Measurements from ENCODE around the gene ATRAID.

Gene ATRAID

DNA sequence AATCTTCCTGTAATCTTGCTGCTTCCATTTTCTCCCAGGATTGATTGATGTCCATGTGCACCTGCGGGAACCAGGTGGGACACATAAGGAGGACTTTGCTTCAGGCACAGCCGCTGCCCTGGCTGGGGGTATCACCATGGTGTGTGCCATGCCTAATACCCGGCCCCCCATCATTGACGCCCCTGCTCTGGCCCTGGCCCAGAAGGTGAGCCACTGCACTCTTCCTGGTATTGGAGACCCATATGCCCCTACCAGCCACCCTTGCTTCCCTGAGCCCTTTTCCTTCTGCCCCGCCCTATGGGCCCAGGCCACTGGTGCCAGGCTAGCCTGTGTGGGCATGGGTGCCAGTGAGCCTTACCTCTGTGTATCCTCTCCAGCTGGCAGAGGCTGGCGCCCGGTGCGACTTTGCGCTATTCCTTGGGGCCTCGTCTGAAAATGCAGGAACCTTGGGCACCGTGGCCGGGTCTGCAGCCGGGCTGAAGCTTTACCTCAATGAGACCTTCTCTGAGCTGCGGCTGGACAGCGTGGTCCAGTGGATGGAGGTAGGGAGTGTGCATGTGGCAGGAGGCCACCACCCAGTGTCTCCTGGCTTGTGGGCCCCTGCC is 25.6 kb downstream of the ATRAID start:
- Histone ChIP-seq H3K36me3 (peaks cover 89 to 100% (median 98%) of the 10 kb centered on the region in 3 donors), H3K27me3 (no peaks in the 10 kb centered on the region), H3K4me1 (no peaks in the 10 kb centered on the region), H3K4me3 (no peak overlapping the region), H3K9me3 (no peaks in the 10 kb centered on the region), H3K27ac (no peak overlapping the region)
- TF ChIP-seq, protein P1, sequence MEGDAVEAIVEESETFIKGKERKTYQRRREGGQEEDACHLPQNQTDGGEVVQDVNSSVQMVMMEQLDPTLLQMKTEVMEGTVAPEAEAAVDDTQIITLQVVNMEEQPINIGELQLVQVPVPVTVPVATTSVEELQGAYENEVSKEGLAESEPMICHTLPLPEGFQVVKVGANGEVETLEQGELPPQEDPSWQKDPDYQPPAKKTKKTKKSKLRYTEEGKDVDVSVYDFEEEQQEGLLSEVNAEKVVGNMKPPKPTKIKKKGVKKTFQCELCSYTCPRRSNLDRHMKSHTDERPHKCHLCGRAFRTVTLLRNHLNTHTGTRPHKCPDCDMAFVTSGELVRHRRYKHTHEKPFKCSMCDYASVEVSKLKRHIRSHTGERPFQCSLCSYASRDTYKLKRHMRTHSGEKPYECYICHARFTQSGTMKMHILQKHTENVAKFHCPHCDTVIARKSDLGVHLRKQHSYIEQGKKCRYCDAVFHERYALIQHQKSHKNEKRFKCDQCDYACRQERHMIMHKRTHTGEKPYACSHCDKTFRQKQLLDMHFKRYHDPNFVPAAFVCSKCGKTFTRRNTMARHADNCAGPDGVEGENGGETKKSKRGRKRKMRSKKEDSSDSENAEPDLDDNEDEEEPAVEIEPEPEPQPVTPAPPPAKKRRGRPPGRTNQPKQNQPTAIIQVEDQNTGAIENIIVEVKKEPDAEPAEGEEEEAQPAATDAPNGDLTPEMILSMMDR (IDR thresholded peaks at IDR 0.05): no peak
- intact Hi-C loops (cut with DNase I; ENCODE audit: low total_unique reads): no loop called here
- DNase-seq: no peak

DNA sequence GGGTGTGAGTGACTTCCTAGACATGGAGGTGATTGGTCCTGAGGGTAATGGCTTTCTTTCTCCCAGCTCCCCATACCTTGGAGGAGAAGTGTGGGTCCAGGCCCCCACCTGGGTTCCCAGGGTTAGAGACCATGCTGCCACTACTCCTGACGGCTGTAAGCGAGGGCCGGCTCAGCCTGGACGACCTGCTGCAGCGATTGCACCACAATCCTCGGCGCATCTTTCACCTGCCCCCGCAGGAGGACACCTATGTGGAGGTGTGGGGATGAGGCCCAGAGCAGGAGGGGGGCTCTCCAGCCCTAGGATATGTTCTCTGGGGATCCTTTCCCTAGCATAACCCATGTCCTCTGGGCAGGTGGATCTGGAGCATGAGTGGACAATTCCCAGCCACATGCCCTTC is 27.1 kb downstream of the ATRAID start:
- Histone ChIP-seq H3K4me3 (no peak overlapping the region), H3K36me3 (peaks cover 88 to 100% (median 97%) of the 10 kb centered on the region in 3 donors), H3K4me1 (no peaks in the 10 kb centered on the region), H3K27ac (no peak overlapping the region), H3K9me3 (no peaks in the 10 kb centered on the region), H3K27me3 (no peaks in the 10 kb centered on the region)
- no peak for DNase-seq
- TF ChIP-seq, protein P1 (IDR thresholded peaks at IDR 0.05): no peak
- intact Hi-C loops (cut with DNase I; ENCODE audit: low total_unique reads): no loop called here

DNA sequence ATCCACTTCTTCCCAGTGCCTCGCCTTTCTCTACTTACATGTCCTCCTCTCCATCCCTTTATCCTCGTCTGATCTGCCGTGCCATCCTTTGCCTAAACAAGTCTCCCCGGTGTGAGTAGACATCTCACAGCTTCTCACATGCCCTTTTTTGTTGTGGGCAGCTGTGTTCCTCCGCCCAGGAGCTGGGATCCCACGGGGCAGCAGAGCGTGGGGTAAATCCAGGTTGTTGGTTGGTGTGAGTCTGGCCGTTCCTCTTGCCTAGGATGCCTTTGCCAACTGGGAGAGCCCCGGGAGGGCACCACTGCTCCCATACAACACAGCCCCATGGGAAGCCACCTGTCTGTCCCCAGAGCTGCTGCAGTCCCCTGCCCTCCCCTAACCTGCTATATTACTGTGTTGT is 28.6 kb downstream of the ATRAID start:
- intact Hi-C loops (cut with DNase I; ENCODE audit: low total_unique reads): no loop called here
- H3K9me3 ChIP-seq: no peaks in the 10 kb centered on the region
- H3K27me3 ChIP-seq: no peaks in the 10 kb centered on the region
- no peak overlapping the region for H3K4me3 ChIP-seq
- DNase-seq: no peak
- H3K27ac ChIP-seq: no peak overlapping the region
- no peaks in the 10 kb centered on the region for H3K4me1 ChIP-seq
- TF ChIP-seq, protein P1 (IDR thresholded peaks at IDR 0.05): no peak
- H3K36me3 ChIP-seq: peaks cover 75 to 97% (median 92%) of the 10 kb centered on the region in 3 donors

DNA sequence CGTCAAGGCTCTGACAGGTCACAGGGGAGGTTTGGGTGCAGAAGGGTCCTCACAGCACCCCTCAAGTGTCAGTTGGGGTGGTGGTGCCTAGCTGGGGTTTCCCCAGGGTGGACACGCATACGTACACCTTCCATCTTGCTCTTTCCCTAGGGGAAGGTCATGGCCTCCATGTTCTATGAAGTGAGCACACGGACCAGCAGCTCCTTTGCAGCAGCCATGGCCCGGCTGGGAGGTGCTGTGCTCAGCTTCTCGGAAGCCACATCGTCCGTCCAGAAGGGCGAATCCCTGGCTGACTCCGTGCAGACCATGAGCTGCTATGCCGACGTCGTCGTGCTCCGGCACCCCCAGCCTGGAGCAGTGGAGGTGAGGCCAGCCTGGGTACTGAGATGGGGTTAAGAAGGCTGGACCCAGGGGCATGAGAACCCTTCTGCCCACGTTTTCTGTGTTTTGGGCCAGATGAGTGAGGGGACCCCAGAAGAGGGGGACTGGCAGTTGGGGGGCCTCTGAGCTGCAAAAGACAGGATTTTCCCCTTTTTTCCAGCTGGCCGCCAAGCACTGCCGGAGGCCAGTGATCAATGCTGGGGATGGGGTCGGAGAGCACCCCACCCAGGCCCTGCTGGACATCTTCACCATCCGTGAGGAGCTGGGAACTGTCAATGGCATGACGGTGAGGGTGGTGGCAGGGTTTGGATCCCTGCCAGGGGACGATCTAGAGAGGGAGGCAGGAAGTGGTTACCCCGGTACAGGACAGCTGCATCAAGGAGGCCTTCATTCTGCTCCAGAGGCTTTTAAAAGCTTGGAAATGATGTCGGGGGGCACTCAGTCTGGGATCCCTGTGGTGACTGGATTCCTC is 30.1 kb downstream of the ATRAID start:
- intact Hi-C loops (cut with DNase I; ENCODE audit: low total_unique reads): no loop called here
- H3K27ac ChIP-seq: no peak overlapping the region
- H3K4me1 ChIP-seq: no peaks in the 10 kb centered on the region
- H3K27me3 ChIP-seq: no peaks in the 10 kb centered on the region
- peaks cover 61 to 82% (median 78%) of the 10 kb centered on the region in 3 donors for H3K36me3 ChIP-seq
- no peak overlapping the region for H3K4me3 ChIP-seq
- H3K9me3 ChIP-seq: no peaks in the 10 kb centered on the region
- no peak for DNase-seq
- TF ChIP-seq, protein P1 (IDR thresholded peaks at IDR 0.05): no peak

DNA sequence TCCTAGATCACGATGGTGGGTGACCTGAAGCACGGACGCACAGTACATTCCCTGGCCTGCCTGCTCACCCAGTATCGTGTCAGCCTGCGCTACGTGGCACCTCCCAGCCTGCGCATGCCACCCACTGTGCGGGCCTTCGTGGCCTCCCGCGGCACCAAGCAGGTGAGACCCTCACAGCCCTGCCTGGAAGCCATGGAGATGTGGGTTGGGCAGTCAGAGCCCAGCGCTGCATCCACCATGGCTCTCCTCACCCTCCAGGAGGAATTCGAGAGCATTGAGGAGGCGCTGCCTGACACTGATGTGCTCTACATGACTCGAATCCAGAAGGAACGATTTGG is 30.7 kb downstream of the ATRAID start:
- DNase-seq: no peak
- Histone ChIP-seq H3K4me3 (no peak overlapping the region), H3K36me3 (peaks cover 55 to 76% (median 72%) of the 10 kb centered on the region in 3 donors), H3K9me3 (no peaks in the 10 kb centered on the region), H3K27me3 (no peaks in the 10 kb centered on the region), H3K4me1 (no peaks in the 10 kb centered on the region), H3K27ac (no peak overlapping the region)
- TF ChIP-seq, protein P1 (IDR thresholded peaks at IDR 0.05): no peak
- intact Hi-C loops (cut with DNase I; ENCODE audit: low total_unique reads): no loop called here

All from tibial artery (tissue), 4 donors.